A375 (cell line): ENCODE data around the gene CDCA4. TPM values are rescaled to one million over a fixed set of nuclear protein-coding genes. Genes with fewer than 3 reads are reported as not detected.

ENCODE experiments used
- total RNA-seq: library from RNA; depleted of rRNA; stranded (reverse); fragments of >200 nt; shearing (Covaris generic); gene quantifications from 2 replicates; pipeline ENCODE4 v1.2.3, GENCODE V29; 2014; rRNA removed

CDCA4 gene
- 67.5 and 70.2 TPM in 2 replicates for total RNA-seq

DNA sequence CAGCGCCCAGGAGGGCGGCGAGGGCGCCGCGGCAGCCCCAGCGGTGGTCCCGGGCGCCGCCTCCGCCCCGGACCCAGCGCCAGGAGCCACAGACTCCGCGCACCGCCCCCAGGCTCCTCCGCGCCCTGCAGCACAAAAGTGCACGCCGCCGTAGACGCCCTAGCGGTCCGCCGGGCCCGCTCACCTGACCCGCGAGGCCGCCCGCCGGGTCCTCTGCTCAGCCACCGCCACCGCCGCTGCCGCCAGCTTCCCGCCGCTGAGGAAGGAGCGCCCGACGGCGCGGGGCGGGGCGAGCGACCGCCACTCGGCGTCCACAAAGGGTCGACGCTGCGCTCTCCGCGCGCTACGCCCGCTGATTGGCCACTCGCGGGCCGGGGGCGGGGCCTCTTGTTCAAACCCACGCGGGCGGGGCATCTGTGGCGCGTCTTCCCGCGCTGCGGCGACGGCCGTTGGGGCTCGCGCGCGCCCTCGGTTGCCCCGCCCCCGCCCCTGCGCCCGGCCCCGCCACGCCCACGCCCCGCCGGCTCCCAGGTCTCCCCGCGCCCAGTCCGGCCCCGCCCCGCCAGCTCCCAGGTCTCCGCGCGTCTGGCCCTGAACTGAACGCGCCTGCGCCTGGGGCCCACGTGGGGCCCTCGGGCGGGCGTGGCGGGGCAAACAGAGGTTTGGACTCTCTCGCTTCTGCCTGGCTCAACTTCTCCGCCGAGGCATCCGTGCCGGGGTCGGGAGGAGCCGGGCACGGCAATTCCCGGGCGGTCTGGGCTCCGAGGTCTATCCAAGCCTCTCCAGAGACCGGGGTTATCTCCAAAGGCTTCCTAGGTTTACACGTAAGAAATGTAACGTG, at the start of gene CDCA4:
TSS of gene CDCA4 (minus strand) at position 269 of the 841 bp plus-strand sequence. CDS start 9,154 bp downstream, outside the sequence.

GRCh38 chr14:105065280-105066228, 44.7 kb upstream of the CDCA4 start, which contains the start of gene GPR132:
Gene GPR132 (minus strand): TSS chr14:105065430. CDS start chr14:105055420, 10,010 bp downstream.

DNA sequence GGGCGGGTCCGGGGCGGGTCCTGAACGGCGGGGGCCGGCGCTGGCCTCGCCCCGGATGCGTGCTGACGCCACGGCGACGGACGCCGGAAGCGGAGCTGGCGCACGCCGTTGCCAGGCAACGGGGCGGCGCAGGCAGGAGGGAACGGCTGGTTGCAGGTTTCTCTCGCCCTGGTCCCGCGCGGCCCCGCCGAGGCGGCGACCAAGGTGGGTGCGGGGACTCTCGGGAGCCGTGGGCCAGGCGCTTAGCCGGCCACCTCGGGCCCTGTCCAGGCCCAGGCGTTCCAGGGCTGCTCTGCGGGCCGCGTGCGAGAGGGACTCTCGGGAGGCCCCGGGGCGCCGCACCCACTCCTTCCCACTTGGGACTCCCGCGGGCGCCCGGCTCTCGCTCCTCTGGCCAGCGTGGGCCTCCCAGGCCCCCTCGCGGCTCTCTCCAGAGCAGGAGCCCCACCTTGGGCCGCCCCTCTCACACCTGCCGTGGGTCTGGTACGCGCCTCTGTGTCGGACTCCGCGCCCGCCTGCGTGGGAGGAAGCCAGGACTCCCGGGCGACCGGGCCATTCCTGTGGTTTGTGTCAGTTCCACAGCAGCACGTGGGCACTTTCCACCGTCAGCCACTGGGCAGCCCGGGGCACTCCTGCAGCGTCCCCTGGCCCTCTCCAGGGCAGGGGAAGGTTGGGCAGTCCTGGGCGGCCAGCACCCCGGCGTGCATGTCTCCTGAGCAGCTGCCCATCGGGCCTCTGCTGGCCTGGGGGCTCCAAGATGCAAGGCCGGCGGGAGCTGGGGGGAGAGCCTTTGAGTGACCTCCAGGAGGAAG, 35.0 kb downstream of the CDCA4 start, which contains the start of gene CLBA1:
TSS of gene CLBA1 (plus strand) at position 114 of the 812 bp plus-strand sequence. CDS start at position 758, 644 bp downstream.

DNA sequence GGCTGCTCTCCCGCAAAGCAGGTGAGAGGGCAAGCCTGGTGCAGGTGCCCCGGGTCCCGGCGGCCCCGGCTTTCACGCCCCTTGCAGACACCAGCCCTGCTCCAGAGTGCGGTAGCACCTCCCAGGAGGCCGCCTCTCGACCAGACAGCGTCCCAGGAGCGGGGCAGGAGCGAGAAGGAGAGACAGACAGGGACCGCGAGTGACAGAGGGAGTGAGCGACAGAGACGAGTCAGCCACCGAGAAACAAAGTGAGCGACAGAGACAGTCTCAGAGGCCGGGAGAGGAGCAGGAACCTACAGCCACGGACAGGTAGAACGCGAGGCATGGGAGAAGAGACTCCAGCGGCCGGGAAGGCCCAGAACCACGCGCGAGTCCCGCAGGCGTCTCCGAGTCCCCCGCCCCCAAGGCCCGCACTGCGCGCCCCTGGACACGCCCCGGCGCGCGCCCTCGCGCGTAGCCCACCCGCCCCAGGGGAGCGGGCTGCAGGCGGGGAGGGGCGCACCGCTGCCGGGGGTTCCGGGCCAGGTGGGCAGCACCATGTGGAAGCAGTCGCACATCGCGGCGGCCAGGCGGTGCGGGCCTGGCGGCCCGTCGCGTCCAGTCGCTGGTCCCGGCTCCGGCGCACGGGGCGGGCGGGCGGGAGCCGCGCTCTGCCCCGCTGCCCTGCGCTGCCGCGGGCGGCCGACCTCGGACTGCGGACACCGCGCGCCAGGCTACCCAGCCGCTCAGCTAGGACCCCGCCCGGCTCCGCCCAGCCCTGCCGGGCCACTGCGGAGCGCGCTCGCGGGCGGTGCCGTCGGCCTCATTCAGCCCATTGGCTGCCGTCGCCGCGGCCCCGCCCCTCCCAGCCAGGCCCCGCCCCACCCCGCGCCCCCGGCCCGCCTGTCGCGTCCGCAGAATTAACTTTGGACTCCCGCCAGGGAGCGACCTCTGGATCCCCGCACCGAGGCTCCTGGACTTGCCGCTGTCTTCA, 42.9 kb downstream of the CDCA4 start, which contains the start of gene AHNAK2:
TSS of gene AHNAK2 (minus strand) at position 694 of the 973 bp plus-strand sequence. CDS start at position 557, 137 bp downstream.

Other genes starting within 250 kb of the CDCA4 start
- 82.7 and 90.9 TPM in 2 replicates for gene AKT1, start 225.3 kb downstream of the CDCA4 start, total RNA-seq
- 1.4 and 4.4 TPM in 2 replicates for gene ZBTB42, start 220.0 kb downstream of the CDCA4 start, total RNA-seq
- 11.9 and 13.7 TPM in 2 replicates for gene CEP170B, start 155.8 kb downstream of the CDCA4 start, total RNA-seq
- 0.03 and 0.04 TPM in 2 replicates for gene PLD4, start 96.2 kb downstream of the CDCA4 start, total RNA-seq
- 12.6 and 14.7 TPM in 2 replicates for gene AHNAK2, start 42.7 kb downstream of the CDCA4 start, total RNA-seq
- gene CLBA1, start 35.3 kb downstream of the CDCA4 start, total RNA-seq = 8.4 and 12.0 TPM in 2 replicates
- gene GPR132, start 44.3 kb upstream of the CDCA4 start, total RNA-seq = 0.16 TPM in 1 of 2 replicates, not detected in the other
- 0.27 and 0.34 TPM in 2 replicates for gene JAG2, start 147.7 kb upstream of the CDCA4 start, total RNA-seq
- gene NUDT14, start 160.2 kb upstream of the CDCA4 start, total RNA-seq = 5.0 TPM in 2 replicates
- gene BTBD6, start 227.4 kb upstream of the CDCA4 start, total RNA-seq = 32.7 and 32.9 TPM in 2 replicates